GM12878 (cell line): ENCODE data around the gene TNFRSF11A. TPM values are rescaled to one million over a fixed set of nuclear protein-coding genes. Genes with fewer than 3 reads are reported as not detected.

ENCODE experiments used
- ATAC-seq: fragments of 200-7000 bp; cut with Tn5 transposase; 3 replicates; pipeline ENCODE4 v1.9.1; 2020; ENCODE audit warnings: mild to moderate bottlenecking, moderate library complexity
- BruUV-seq: library from RNA; stranded (reverse); fragments of 400-500 nt; replicated peaks from 2 replicates; lab custom pipeline; 2021; lab: Mats Ljungman, UMichigan
- CTCF ChIA-PET: fragments of 300-600 bp; sonication (Branson Sonifier 250); formaldehyde crosslinking; extraction: SDS; loops from one replicate; lab custom pipeline; 2021; ENCODE audit warnings: inconsistent platforms; lab: Yijun Ruan, JAX
- POLR2A ChIA-PET: fragments of 350-600 bp; formaldehyde crosslinking; extraction: SDS; loops from one replicate; lab custom pipeline; 2021; ENCODE audit warnings: inconsistent platforms; lab: Charles Lee
- RAD21 ChIA-PET: fragments of 300-600 bp; sonication (Branson Sonifier 250); formaldehyde crosslinking; loops from one replicate; lab custom pipeline; 2023; ENCODE audit warnings: antibody characterized with exemption; ENCODE audit not compliant: unreplicated experiment; lab: Charles Lee
- SMC1A ChIA-PET: fragments of 300-600 bp; sonication (Branson Sonifier 250); formaldehyde crosslinking; loops from one replicate; lab custom pipeline; 2023; ENCODE audit not compliant: unreplicated experiment, uncharacterized antibody; lab: Charles Lee
- DNase-seq: peaks from one replicate; pipeline ENCODE4 v3.0.0-alpha.2; 2011; ENCODE audit warnings: low read depth, low spot score
- FAIRE-seq: peaks from 3 replicates; lab custom pipeline; 2011; peaks lifted over from hg19 to GRCh38; lab: Jason Lieb, UNC
- H2AFZ ChIP-seq: 2 replicates; pipeline ENCODE4 v1.6.0; 2011; ENCODE audit warnings: low read depth, low read length, control low read depth; ENCODE audit not compliant: control insufficient read depth
- H3K27ac ChIP-seq: 2 replicates; pipeline ENCODE4 v1.5.1; 2011; ENCODE audit warnings: control low read depth; ENCODE audit not compliant: control insufficient read depth, insufficient read depth
- H3K27me3 ChIP-seq, 2 experiments: replicated peaks in 1 of 2; 2 replicates each; pipeline versions ENCODE4 v1.6.0 to v1.6.1; 2011; ENCODE audit warnings: low read length in 1 of 2; ENCODE audit not compliant: control insufficient read depth in 2 of 2, insufficient read depth in 2 of 2
- H3K36me3 ChIP-seq, 2 experiments: 2 replicates each; pipeline ENCODE4 v1.5.1; 2011; ENCODE audit warnings: low read length in 1 of 2; ENCODE audit not compliant: control insufficient read depth in 2 of 2, insufficient read depth in 2 of 2
- H3K4me1 ChIP-seq: 2 replicates; pipeline ENCODE4 v1.6.1; 2011; ENCODE audit warnings: mild to moderate bottlenecking, low read length, moderate library complexity, mixed read lengths; ENCODE audit not compliant: control insufficient read depth, insufficient read depth
- H3K4me2 ChIP-seq: 2 replicates; pipeline ENCODE4 v1.6.0; 2011; ENCODE audit warnings: control low read depth; ENCODE audit not compliant: control insufficient read depth, insufficient read depth
- H3K4me3 ChIP-seq: fragments of 200-600 bp; sonication (generic); 2 replicates; pipeline ENCODE4 v1.5.1; 2016
- H3K79me2 ChIP-seq: 2 replicates; pipeline ENCODE4 v1.6.0; 2011; ENCODE audit warnings: low read length; ENCODE audit not compliant: control insufficient read depth, insufficient read depth
- H3K9ac ChIP-seq: 2 replicates; pipeline ENCODE4 v1.8.0; 2011; ENCODE audit warnings: low read length, control low read depth, mixed read lengths; ENCODE audit not compliant: control insufficient read depth, insufficient read depth
- H3K9me3 ChIP-seq: replicated peaks from 3 replicates; pipeline ENCODE4 v1.5.1; 2011; ENCODE audit warnings: mild to moderate bottlenecking, low read length; ENCODE audit not compliant: control insufficient read depth, insufficient read depth
- H4K20me1 ChIP-seq: 2 replicates; pipeline ENCODE4 v1.6.0; 2011; ENCODE audit not compliant: control insufficient read depth, insufficient read depth
- CHD2 ChIP-seq: IDR thresholded peaks from 2 replicates; pipeline ENCODE4 v1.6.1; 2011; ENCODE audit warnings: low read depth, low read length, improper control_type of control experiment, borderline replicate concordance
- JUNB ChIP-seq: IDR thresholded peaks from 2 replicates; pipeline ENCODE4 v1.6.1; 2016; ENCODE audit warnings: antibody characterized with exemption, mild to moderate bottlenecking
- JUND ChIP-seq: IDR thresholded peaks from 2 replicates; pipeline ENCODE4 v1.6.1; 2012; ENCODE audit warnings: low read depth, mild to moderate bottlenecking, low read length, improper control_type of control experiment, moderate library complexity
- LARP7 ChIP-seq: fragments of 450-650 bp; IDR thresholded peaks from 2 replicates; pipeline ENCODE4 v1.6.1; 2017; ENCODE audit warnings: mild to moderate bottlenecking
- MEF2A ChIP-seq: IDR thresholded peaks from 2 replicates; pipeline ENCODE4 v1.6.1; 2011; ENCODE audit warnings: low read depth, mild to moderate bottlenecking, low read length, moderate library complexity; ENCODE audit not compliant: insufficient read depth
- NBN ChIP-seq: fragments of 450-650 bp; IDR thresholded peaks from 2 replicates; pipeline ENCODE4 v1.6.1; 2016
- NFIC ChIP-seq: IDR thresholded peaks from 2 replicates; pipeline ENCODE4 v1.6.1; 2012; ENCODE audit warnings: low read depth, mild to moderate bottlenecking, inconsistent platforms, low read length, moderate library complexity
- NR2C1 ChIP-seq: fragments of 450-650 bp; IDR thresholded peaks from 2 replicates; pipeline ENCODE4 v1.6.1; 2017; ENCODE audit warnings: antibody characterized with exemption, mild to moderate bottlenecking, moderate library complexity
- NR2F1 ChIP-seq: fragments of 450-650 bp; conservative IDR thresholded peaks from 2 replicates; pipeline ENCODE4 v1.6.1; 2017; ENCODE audit warnings: mild to moderate bottlenecking
- PML ChIP-seq: IDR thresholded peaks from 2 replicates; pipeline ENCODE4 v1.6.1; 2012; ENCODE audit warnings: low read length, inconsistent platforms
- TCF3 ChIP-seq: IDR thresholded peaks from 2 replicates; pipeline ENCODE4 v1.6.1; 2012; ENCODE audit warnings: low read depth, mild to moderate bottlenecking, low read length, borderline replicate concordance; ENCODE audit not compliant: insufficient read depth
- ZNF622 ChIP-seq: fragments of 450-650 bp; IDR thresholded peaks from 2 replicates; pipeline ENCODE4 v1.6.1; 2017; ENCODE audit warnings: mild to moderate bottlenecking, inconsistent platforms
- WGBS: methylation state at CpG from one replicate; pipeline ENCODE4 v1.1.6; 2016; ENCODE audit warnings: low lambda C conversion rate; ENCODE audit not compliant: insufficient replicate concordance, insufficient coverage; ENCODE audit errors: missing lambda C conversion rate; 5-methylcytosine and 5-hydroxymethylcytosine counted together
- in situ Hi-C: fragments of 300-500 bp; cut with MboI; formaldehyde crosslinking; loops from 9 replicates; pipeline ENCODE4 v1.14.3; 2018; ENCODE audit warnings: mixed read lengths
- intact Hi-C: fragments of 100-400 bp; cut with micrococcal nuclease; formaldehyde crosslinking; loops from one replicate; pipeline ENCODE4 v1.14.2; 2022; ENCODE audit not compliant: unreplicated experiment
- polyA plus RNA-seq, 11 experiments: library from polyadenylated mRNA; depleted of rRNA in 4 of 11; unstranded in 6 of 11; stranded (reverse) in 5 of 11; fragments of >200 nt; fragmentation: Nextera tagmentation in 4 of 11; fragmentation: Illumina TruSeq in 1 of 11; extraction: Ambion mirVana in 4 of 11; extraction: Trizol in 1 of 11; gene quantifications; 1 replicate in 1 of 11; 2 replicates in 10 of 11; pipeline versions ENCODE4 v1.2.1 to v1.2.3, GENCODE V29; 2011 to 2016; ENCODE audit warnings: inconsistent platforms in 2 of 11, missing spikeins in 2 of 11, low read depth in 1 of 11
- total RNA-seq, 4 experiments: library from RNA; depleted of rRNA in 3 of 4; stranded (reverse); fragments of >200 nt in 3 of 4; fragmentation: Illumina TruSeq in 1 of 4; extraction: Trizol in 1 of 4; gene quantifications; 2 replicates each; pipeline versions ENCODE4 v1.2.1 to v1.2.3, GENCODE V29; 2013 to 2021
- TF ChIP-seq, protein P1 (sequence below): fragments of 450-650 bp; conservative IDR thresholded peaks from 2 replicates; pipeline ENCODE4 v1.6.1; 2017; ENCODE audit warnings: mild to moderate bottlenecking, moderate library complexity
- TF ChIP-seq, protein P2 (sequence below): IDR thresholded peaks from 2 replicates; pipeline ENCODE4 v1.6.1; 2011; ENCODE audit warnings: borderline replicate concordance, low read depth, mild to moderate bottlenecking, moderate library complexity, low read length; ENCODE audit not compliant: insufficient read depth, poor library complexity, severe bottlenecking

The TNFRSF11A gene
- total and polyA plus RNA-seq, 10 of the 15 experiments (the other 5 are each of a cell fraction or from before 2014, with no cell fraction given) = 0.07 to 4.0 (median 0.23) TPM

DNA sequence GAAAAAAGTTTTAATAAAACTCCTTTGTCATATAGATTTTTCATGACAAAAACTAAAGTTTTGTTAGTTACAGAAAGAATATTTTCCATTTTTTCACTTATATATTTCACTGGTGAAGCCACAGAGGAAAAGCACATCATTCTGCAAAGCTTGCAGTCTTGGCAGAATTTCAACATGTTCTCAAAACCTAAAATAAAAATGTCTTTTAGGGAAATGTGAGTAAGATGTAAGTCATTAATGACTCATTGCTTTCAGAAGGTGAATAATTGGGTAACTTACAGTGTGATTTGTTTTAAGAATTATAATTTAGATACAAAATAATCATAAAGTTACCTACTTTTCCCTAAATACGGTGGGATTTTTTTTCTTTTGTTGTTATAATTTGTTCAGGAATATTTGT is 43.4 kb upstream of the TNFRSF11A start:
- SMC1A ChIA-PET = no interaction called here
- peak; percentile 57 for ATAC-seq
- TF ChIP-seq NR2F1 = no peak
- TF ChIP-seq PML = no peak
- TF ChIP-seq JUNB = peak; percentile 67
- no peak for TF ChIP-seq LARP7
- no peak for TF ChIP-seq TCF3
- no peak for TF ChIP-seq NR2C1
- TF ChIP-seq ZNF622 = no peak
- peak; percentile 34; the same call in 1 of the 2 replicates for TF ChIP-seq NFIC
- TF ChIP-seq CHD2 = no peak
- TF ChIP-seq, protein P1, sequence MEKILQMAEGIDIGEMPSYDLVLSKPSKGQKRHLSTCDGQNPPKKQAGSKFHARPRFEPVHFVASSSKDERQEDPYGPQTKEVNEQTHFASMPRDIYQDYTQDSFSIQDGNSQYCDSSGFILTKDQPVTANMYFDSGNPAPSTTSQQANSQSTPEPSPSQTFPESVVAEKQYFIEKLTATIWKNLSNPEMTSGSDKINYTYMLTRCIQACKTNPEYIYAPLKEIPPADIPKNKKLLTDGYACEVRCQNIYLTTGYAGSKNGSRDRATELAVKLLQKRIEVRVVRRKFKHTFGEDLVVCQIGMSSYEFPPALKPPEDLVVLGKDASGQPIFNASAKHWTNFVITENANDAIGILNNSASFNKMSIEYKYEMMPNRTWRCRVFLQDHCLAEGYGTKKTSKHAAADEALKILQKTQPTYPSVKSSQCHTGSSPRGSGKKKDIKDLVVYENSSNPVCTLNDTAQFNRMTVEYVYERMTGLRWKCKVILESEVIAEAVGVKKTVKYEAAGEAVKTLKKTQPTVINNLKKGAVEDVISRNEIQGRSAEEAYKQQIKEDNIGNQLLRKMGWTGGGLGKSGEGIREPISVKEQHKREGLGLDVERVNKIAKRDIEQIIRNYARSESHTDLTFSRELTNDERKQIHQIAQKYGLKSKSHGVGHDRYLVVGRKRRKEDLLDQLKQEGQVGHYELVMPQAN = no peak
- no peak for TF ChIP-seq JUND
- 0 out of 2 replicates have a peak, but pooled peaks have one; percentile 29 for TF ChIP-seq MEF2A
- no peak for TF ChIP-seq NBN
- TF ChIP-seq, protein P2, sequence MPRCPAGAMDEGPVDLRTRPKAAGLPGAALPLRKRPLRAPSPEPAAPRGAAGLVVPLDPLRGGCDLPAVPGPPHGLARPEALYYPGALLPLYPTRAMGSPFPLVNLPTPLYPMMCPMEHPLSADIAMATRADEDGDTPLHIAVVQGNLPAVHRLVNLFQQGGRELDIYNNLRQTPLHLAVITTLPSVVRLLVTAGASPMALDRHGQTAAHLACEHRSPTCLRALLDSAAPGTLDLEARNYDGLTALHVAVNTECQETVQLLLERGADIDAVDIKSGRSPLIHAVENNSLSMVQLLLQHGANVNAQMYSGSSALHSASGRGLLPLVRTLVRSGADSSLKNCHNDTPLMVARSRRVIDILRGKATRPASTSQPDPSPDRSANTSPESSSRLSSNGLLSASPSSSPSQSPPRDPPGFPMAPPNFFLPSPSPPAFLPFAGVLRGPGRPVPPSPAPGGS = no peak
- CTCF ChIA-PET = interaction anchor here (3.3 kb wide), 1 partner anchor 32 kb away, joined by 16 read pairs; no protein-coding TSS in a partner anchor
- 57% methylated on average over 1 of the region's 1 CpG for WGBS
- H3K9me3 ChIP-seq = no peaks in the 10 kb centered on the region
- no peak overlapping the region for H3K9ac ChIP-seq
- no TSS peak for BruUV-seq
- H3K4me1 ChIP-seq = peaks cover 7% of the 10 kb centered on the region
- peaks cover 5 to 17% of the 10 kb centered on the region in 2 experiments for H3K36me3 ChIP-seq
- no peak overlapping the region for H3K27ac ChIP-seq
- POLR2A ChIA-PET = no interaction called here
- intact Hi-C loops = no loop called here
- no peak for DNase-seq
- RAD21 ChIA-PET = no interaction called here
- H3K79me2 ChIP-seq = no peaks in the 10 kb centered on the region
- no peak overlapping the region for H2AFZ ChIP-seq
- no peaks in the 10 kb centered on the region for H4K20me1 ChIP-seq
- no peak for FAIRE-seq
- no peak overlapping the region for H3K4me3 ChIP-seq
- in situ Hi-C loops = no loop called here
- H3K4me2 ChIP-seq = no peak overlapping the region
- no peaks in the 10 kb centered on the region for H3K27me3 ChIP-seq
